GM18526 (cell line): ENCODE data around the gene HYOU1.
A peak's percentile ranks its signal among the peaks of the same experiment; 100 is the strongest.

Experiments used
- POLR2A ChIP-seq: IDR thresholded peaks from 3 replicates; pipeline ENCODE4 v1.6.1; 2011; ENCODE audit not compliant: insufficient read length; ENCODE audit errors: extremely low read depth

HYOU1 gene, protein sequence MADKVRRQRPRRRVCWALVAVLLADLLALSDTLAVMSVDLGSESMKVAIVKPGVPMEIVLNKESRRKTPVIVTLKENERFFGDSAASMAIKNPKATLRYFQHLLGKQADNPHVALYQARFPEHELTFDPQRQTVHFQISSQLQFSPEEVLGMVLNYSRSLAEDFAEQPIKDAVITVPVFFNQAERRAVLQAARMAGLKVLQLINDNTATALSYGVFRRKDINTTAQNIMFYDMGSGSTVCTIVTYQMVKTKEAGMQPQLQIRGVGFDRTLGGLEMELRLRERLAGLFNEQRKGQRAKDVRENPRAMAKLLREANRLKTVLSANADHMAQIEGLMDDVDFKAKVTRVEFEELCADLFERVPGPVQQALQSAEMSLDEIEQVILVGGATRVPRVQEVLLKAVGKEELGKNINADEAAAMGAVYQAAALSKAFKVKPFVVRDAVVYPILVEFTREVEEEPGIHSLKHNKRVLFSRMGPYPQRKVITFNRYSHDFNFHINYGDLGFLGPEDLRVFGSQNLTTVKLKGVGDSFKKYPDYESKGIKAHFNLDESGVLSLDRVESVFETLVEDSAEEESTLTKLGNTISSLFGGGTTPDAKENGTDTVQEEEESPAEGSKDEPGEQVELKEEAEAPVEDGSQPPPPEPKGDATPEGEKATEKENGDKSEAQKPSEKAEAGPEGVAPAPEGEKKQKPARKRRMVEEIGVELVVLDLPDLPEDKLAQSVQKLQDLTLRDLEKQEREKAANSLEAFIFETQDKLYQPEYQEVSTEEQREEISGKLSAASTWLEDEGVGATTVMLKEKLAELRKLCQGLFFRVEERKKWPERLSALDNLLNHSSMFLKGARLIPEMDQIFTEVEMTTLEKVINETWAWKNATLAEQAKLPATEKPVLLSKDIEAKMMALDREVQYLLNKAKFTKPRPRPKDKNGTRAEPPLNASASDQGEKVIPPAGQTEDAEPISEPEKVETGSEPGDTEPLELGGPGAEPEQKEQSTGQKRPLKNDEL

GRCh38 chr11:119057000-119057769, at the start of gene HYOU1:
Gene HYOU1, minus strand, starts transcription at chr11:119057205. Its CDS starts 1,045 bp downstream, at chr11:119056160.
- peak; percentile 82 for TF ChIP-seq POLR2A

- no peak for TF ChIP-seq POLR2A
Measured at GRCh38 chr11:119103793-119104192, 46.8 kb upstream of the HYOU1 start.

DNA sequence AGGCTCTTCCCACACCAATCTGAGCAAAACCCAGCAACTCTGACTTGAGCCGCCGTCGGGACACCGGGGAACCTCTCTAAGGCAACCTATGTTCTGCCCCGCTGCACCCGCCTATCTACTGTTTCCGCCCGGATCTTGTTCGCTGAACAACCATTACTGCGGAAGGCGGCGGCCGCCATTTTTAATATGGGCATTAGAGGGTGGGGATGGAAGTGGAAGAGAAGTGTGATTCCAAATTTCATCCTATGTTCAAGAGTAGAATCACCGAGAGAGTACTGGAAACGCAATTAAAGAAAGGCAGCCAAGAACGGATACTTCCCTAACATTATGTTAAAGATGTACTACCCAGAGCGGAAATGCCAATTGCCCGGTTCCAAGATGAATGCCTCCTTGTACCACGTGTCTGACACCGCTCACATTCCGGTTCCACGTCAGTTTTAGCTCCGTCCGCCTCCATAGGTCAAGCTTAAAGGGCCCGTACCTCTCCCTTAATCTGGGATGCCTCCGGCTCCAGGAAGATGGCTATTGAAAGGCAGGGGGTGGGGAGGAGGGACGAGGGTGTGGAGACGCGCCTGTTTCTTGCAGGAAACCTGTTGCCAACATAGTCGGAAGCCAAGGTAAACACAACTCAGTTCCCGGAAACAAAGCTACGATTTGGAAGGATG, 44.9 kb upstream of the HYOU1 start, which contains the start of gene DPAGT1:
TSS of gene DPAGT1 (minus strand) at position 95 of the 665 bp plus-strand sequence. CDS start 198 bp downstream, outside the sequence.
- TF ChIP-seq POLR2A: peak; percentile 51

- TF ChIP-seq POLR2A: no peak
Measured at GRCh38 chr11:119100994-119101758, 44.2 kb upstream of the HYOU1 start.

- no peak for TF ChIP-seq POLR2A
Measured at GRCh38 chr11:119100246-119100970, 43.4 kb upstream of the HYOU1 start.

- no peak for TF ChIP-seq POLR2A
Measured at GRCh38 chr11:119099711-119100110, 42.7 kb upstream of the HYOU1 start.

DNA sequence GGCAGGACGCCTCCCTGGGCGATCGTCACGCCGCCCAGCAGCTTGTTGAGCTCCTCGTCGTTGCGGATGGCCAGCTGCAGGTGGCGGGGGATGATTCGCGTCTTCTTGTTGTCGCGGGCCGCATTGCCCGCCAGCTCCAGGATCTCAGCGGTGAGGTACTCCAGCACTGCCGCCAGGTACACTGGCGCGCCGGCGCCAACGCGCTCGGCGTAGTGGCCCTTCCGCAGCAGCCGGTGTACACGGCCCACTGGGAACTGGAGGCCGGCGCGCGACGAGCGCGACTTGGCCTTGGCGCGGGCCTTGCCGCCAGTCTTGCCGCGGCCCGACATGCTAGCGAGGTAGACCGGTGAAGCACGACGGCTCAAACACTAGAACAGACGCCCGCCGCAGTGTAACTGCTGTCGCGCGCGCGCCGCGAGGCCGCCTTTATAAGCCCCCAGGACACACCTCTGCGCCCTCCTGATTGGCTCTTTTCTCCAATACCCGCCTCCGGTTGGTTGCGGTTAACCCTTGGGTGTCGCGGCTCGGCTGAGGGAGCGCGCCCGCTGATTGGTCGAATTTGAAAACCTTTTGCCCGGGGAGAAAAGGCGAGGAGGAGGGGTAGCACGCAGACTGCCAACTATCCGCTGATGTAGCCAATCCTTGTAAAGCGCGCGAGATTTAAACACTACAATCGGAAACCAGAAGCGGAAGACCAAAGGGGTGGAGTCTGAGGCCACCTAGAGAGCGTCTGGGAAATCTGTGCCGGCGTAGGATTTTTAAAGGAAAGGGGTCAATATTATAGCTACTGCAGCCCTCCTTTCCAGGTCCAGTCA, 38.3 kb upstream of the HYOU1 start:
- peak; percentile 100 for TF ChIP-seq POLR2A

DNA sequence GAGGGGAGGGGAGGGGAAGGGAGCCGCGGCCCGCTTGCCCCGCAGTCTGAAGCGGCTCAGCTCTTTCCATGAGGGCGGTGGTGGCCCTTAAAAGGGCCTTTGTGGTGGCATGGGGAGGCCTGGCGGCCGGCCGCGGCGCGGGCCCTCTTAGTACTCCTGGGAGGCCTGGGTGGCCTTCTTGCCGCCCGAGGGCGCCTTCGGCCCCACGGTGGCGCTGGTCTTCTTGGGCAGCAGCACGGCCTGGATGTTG, 37.7 kb upstream of the HYOU1 start:
- TF ChIP-seq POLR2A: no peak

DNA sequence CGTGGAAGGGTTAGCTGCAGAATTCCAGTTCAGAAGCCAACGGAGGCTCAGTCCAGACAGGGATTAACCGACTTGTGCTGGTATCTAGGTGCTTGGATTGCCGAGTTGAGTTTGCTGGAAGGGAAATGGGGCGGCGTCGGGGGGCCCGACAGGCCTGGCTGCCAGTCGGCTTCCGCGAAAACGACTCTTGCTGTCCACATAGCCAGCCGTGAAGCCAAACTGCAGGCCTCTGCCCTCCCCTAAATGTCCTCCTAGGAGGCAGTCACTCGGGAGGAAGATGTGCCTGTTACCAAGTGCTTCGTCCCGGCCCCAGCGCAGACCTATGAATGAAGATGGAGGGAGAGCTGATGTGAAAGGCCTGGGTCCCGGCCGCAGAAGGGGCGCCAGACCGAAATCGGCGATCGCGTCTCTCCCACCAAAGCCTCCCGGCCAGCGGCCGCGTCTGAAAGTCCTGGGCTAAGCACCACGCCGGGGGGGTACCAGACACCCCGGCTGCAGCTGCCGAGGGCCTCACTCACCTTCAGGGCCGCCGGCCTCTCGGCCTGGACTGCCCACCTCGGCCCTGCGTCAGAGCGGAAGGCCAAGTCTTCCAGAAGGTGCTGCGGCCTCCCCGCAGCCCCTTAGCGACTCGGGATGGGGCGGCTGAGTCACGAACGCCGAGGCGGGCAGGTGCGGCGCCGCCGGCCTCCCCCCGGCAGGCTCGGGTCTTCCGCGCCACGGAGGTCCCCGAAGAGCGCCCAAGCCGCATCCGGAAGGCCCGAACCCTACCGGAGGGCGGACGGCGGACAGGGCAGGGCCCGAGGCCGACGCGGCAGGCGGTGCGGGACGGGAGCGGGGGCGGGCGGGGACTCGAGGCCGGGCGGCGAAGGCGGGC, 37.2 kb upstream of the HYOU1 start:
- peak; percentile 15 for TF ChIP-seq POLR2A

DNA sequence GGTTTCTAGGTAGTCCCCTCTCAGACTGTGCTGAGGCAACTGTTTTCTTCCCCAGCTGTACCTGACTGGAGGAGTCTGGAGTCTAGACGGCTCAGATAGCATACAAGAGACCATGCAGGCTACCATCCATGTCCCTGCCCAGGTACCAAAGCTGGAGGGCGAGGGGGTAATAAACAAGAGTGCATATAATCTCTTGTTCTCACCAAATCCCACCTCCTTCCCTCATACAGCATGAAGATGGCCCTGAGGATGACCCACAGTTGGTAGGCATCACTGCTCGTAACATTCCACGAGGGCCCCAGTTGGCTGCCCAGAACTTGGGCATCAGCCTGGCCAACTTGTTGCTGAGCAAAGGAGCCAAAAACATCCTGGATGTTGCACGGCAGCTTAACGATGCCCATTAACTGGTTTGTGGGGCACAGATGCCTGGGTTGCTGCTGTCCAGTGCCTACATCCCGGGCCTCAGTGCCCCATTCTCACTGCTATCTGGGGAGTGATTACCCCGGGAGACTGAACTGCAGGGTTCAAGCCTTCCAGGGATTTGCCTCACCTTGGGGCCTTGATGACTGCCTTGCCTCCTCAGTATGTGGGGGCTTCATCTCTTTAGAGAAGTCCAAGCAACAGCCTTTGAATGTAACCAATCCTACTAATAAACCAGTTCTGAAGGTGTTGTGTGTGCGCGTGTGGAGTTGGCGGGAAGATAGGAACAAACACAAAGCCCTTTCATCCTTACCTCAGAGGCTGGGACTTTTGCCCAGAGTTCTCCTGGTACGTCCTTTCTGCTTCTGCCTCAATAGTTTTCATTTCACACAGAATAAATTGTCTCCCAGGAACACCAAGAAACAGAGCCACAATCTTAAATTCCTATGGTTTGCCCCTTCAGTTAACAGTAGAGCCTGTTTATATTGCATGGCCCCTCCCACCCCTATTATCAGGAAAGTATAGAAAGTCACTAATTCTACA, 36.2 kb upstream of the HYOU1 start:
- no peak for TF ChIP-seq POLR2A
